Activated naive CD8-positive, alpha-beta T cell treated with anti-CD3 and anti-CD28 coated beads for 36 hours (primary cell): ENCODE results near the gene C17orf100. TPM values are rescaled to one million over a fixed set of nuclear protein-coding genes. Genes with fewer than 3 reads are reported as not detected.

ENCODE experiments used
- total RNA-seq, 2 experiments: library from RNA; stranded (reverse); gene quantifications; one replicate each; pipeline ENCODE4 v1.2.3, GENCODE V29; 2021

Gene C17orf100
- total RNA-seq, 2 experiments from 2014 or later: 1.4 to 1.8 TPM

Other genes starting within 250 kb of the C17orf100 start
- not detected for gene AIPL1, start 216.6 kb upstream of the C17orf100 start, total RNA-seq
- gene PIMREG, start 207.3 kb upstream of the C17orf100 start, total RNA-seq: 1 to 10 TPM; 4.8 to 5.7 TPM
- under 1 TPM; 0.49 to 0.72 TPM for gene PITPNM3, start 95.2 kb upstream of the C17orf100 start, total RNA-seq
- gene KIAA0753, start 11.1 kb upstream of the C17orf100 start, total RNA-seq: 10 to 100 TPM; 14.8 to 15.8 TPM
- gene TXNDC17, start 10.7 kb upstream of the C17orf100 start, total RNA-seq: 100 to 1,000 TPM; 127 to 128 TPM
- 10 to 100 TPM; 20.1 to 21.6 TPM for gene MED31, start 157 bp upstream of the C17orf100 start, total RNA-seq
- gene SLC13A5, start 61.6 kb downstream of the C17orf100 start, total RNA-seq: not detected
- gene XAF1, start 104.3 kb downstream of the C17orf100 start, total RNA-seq: 10 to 100 TPM; 54.0 to 54.1 TPM
- not detected for gene FBXO39, start 124.5 kb downstream of the C17orf100 start, total RNA-seq
- not detected for gene TEKT1, start 180.0 kb downstream of the C17orf100 start, total RNA-seq